Type B pancreatic cell (in vitro differentiated cells): Measurements from ENCODE around the gene RCAN1. TPM values are rescaled to one million over a fixed set of nuclear protein-coding genes. Genes with fewer than 3 reads are reported as not detected.
A peak's percentile ranks its signal among the peaks of the same experiment; 100 is the strongest.
"Not testable (repeated sequence)": the region's sequence is repeated elsewhere in the genome, so short reads cannot be mapped to it uniquely, and the experiment has no call there.

Experiments
- DNase-seq: peaks from one replicate; pipeline ENCODE4 v3.0.0; 2021; ENCODE audit warnings: mixed read lengths; ENCODE audit not compliant: unreplicated experiment; ENCODE audit errors: extremely low spot score
- H3K27ac Mint-ChIP-seq: 2 replicates; pipeline ENCODE4 v1.8.0; 2021; ENCODE audit warnings: mild to moderate bottlenecking, mixed read lengths
- H3K27me3 Mint-ChIP-seq: 2 replicates; pipeline ENCODE4 v1.8.0; 2021; ENCODE audit warnings: mixed read lengths
- H3K36me3 Mint-ChIP-seq: 2 replicates; pipeline ENCODE4 v1.8.0; 2021; ENCODE audit warnings: mixed read lengths
- H3K4me1 Mint-ChIP-seq: one replicate; pipeline ENCODE4 v1.8.0; 2021; ENCODE audit warnings: mixed read lengths; ENCODE audit not compliant: unreplicated experiment
- H3K4me3 Mint-ChIP-seq: 2 replicates; pipeline ENCODE4 v1.8.0; 2021; ENCODE audit warnings: mild to moderate bottlenecking, mixed read lengths
- H3K9me3 Mint-ChIP-seq: 2 replicates; pipeline ENCODE4 v1.8.0; 2021; ENCODE audit warnings: mixed read lengths
- CTCF ChIP-seq: fragments of 200-600 bp; sonication (generic); conservative IDR thresholded peaks from 2 replicates; pipeline ENCODE4 v1.5.0; 2021; ENCODE audit warnings: antibody characterized with exemption, mild to moderate bottlenecking
- total RNA-seq: library from RNA; stranded (reverse); gene quantifications from 2 replicates; pipeline ENCODE4 v1.2.1, GENCODE V29; 2021; ENCODE audit warnings: low replicate concordance

Gene RCAN1
- total RNA-seq, 1 donor from 2014 or later = 16.5 TPM

DNA sequence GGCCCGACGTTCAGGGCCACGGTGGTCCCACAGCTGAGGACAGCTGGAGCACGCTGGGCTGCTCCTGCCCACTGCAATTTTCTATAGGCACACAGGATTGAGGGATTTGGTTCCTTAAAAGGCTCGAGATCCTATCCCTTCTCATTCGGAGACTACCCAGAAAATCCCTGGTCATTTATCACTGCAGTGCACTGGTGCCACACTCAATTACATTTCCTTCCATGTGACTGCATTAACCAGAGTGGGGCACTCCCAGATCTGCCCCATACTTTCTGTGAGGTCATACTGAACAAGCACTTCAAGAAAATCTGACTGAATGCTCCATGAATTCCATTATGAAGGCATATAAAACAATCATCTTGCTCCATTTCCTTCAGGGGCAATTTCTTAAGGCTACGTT, 53.1 kb downstream of the RCAN1 start:
- no peak for TF ChIP-seq CTCF
- peaks cover 5% of the 10 kb centered on the region for H3K9me3 Mint-ChIP-seq
- no peak overlapping the region for H3K27ac Mint-ChIP-seq
- no peaks in the 10 kb centered on the region for H3K27me3 Mint-ChIP-seq
- H3K4me3 Mint-ChIP-seq = no peak overlapping the region
- H3K36me3 Mint-ChIP-seq = no peaks in the 10 kb centered on the region
- peaks cover 13% of the 10 kb centered on the region for H3K4me1 Mint-ChIP-seq
- DNase-seq = no peak

DNA sequence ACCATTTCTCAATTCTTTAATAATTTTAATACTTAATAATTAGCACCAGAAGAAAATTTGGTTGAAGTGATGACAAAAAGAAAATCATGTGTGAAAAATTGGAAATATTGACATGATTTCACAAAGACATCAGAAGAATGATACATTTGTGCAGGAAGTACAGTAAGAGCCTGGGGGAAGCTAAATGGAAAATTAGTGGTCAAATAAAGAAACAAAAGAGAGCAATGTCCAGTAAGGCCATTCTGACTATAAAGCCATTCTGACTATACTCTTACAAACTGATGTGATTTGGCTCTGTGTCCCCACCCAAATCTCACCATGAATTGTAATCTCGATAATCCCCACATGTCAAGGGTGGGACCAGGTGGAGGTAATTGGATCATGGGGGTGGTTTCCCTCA, 54.3 kb downstream of the RCAN1 start:
- TF ChIP-seq CTCF = no peak
- H3K4me1 Mint-ChIP-seq = peaks cover 13% of the 10 kb centered on the region
- DNase-seq = no peak
- H3K36me3 Mint-ChIP-seq = no peaks in the 10 kb centered on the region
- H3K4me3 Mint-ChIP-seq = no peak overlapping the region
- H3K27me3 Mint-ChIP-seq = no peaks in the 10 kb centered on the region
- peaks cover 5% of the 10 kb centered on the region for H3K9me3 Mint-ChIP-seq
- no peak overlapping the region for H3K27ac Mint-ChIP-seq

DNA sequence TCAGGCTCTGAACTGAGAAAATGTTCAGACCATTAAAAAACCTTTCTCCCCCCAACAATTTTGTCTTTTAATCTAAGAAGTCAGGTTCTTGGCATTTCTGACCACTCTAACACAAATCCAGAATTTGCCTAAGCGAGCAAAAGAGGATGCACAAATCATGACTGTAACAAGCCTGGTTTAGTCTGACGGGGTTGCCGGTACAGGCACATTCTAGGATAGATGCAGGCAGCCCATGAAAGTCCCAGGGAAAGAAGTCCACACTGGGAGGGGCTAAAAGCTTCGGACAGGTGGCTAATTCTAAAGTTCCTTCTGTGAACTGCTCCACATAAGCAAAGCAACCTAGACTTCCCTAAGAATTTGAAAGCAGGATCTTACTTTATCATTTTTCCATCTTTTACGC, 54.9 kb downstream of the RCAN1 start:
- no peak for TF ChIP-seq CTCF
- Mint-ChIP-seq H3K36me3 (peaks cover under 1% of the 10 kb centered on the region), H3K4me3 (no peak overlapping the region)

GRCh38 chr21:34559089-34559631, 55.8 kb downstream of the RCAN1 start:
- Mint-ChIP-seq H3K9me3 (peaks cover 16% of the 10 kb centered on the region), H3K27ac (no peak overlapping the region)
- DNase-seq = no peak

More for the DNA sequence above, 54.9 kb downstream of the RCAN1 start:
- Mint-ChIP-seq H3K9me3 (peaks cover 8% of the 10 kb centered on the region), H3K27me3 (no peaks in the 10 kb centered on the region), H3K27ac (no peak overlapping the region), H3K4me1 (peaks cover 13% of the 10 kb centered on the region)
- no peak for DNase-seq

DNA sequence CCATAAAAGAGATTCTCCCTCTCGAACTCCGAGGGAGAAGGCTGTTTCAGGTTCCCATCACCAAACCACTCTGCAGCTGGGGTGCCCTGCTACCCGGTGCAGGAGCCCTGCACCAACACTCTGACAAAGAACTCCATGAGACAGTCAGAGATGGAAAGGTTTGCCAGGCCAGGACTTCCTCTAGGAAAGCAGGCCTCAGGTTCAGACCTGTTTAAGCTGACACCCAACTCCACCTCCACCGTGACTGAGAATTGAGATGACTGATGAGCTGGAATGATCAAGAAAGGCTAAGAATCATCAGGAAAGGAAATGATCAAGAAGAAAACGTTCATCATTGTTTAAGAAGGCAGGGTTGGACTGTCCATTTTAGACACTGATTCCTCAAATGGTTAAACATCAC, 56.7 kb downstream of the RCAN1 start:
- no peak for TF ChIP-seq CTCF
- H3K27ac Mint-ChIP-seq = peak overlapping the region; percentile 48
- peaks cover 17% of the 10 kb centered on the region for H3K9me3 Mint-ChIP-seq
- H3K4me3 Mint-ChIP-seq = no peak overlapping the region
- peaks cover 9% of the 10 kb centered on the region for H3K36me3 Mint-ChIP-seq
- no peaks in the 10 kb centered on the region for H3K27me3 Mint-ChIP-seq
- no peak for DNase-seq
- H3K4me1 Mint-ChIP-seq = peaks cover 13% of the 10 kb centered on the region

More at GRCh38 chr21:34559089-34559631, 55.8 kb downstream of the RCAN1 start:
- Mint-ChIP-seq H3K4me1 (peaks cover 13% of the 10 kb centered on the region), H3K36me3 (peaks cover 9% of the 10 kb centered on the region), H3K4me3 (no peak overlapping the region), H3K27me3 (no peaks in the 10 kb centered on the region)
- TF ChIP-seq CTCF = no peak

- H3K27me3 Mint-ChIP-seq = no peaks in the 10 kb centered on the region
- no peak for DNase-seq
- H3K27ac Mint-ChIP-seq = no peak overlapping the region
- H3K4me3 Mint-ChIP-seq = no peak overlapping the region
- peaks cover 17% of the 10 kb centered on the region for H3K9me3 Mint-ChIP-seq
- no peak for TF ChIP-seq CTCF
- H3K4me1 Mint-ChIP-seq = peaks cover 18% of the 10 kb centered on the region
- peaks cover 9% of the 10 kb centered on the region for H3K36me3 Mint-ChIP-seq
Observed at GRCh38 chr21:34557261-34557660, 57.7 kb downstream of the RCAN1 start.

DNA sequence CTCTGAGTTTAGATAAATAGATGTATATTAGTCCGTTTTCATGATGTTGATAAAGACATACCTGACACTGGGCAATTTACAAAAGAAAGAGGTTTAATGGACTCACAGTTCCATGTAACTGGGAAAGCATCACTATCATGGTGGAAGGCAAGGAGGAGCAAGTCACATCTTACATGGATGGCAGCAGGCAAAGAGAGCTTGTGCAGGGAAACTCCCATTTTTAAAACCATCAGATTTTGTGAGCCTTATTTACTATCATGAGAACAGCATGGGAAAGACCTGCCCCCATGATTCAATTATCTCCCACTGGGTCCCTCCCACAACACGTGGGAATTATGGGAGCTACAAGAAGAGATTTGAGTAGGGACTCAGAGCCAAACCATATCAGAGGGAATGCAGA, 60.2 kb downstream of the RCAN1 start:
- H3K9me3 Mint-ChIP-seq = peaks cover 17% of the 10 kb centered on the region
- not testable (repeated sequence) for H3K36me3 Mint-ChIP-seq, DNase-seq, H3K4me3 Mint-ChIP-seq, H3K27me3 Mint-ChIP-seq, H3K27ac Mint-ChIP-seq
- peaks cover 18% of the 10 kb centered on the region for H3K4me1 Mint-ChIP-seq
